Activated CD4-positive, alpha-beta T cell treated with anti-CD3 and anti-CD28 coated beads for 1 hour (primary cell): Measurements from ENCODE around the gene THAP7.
"Not testable (repeated sequence)": the region's sequence is repeated elsewhere in the genome, so short reads cannot be mapped to it uniquely, and the experiment has no call there.

ENCODE experiments used
- DNase-seq: peaks from one replicate; pipeline ENCODE4 v3.0.0-alpha.2; 2020

THAP7 gene

GRCh38 chr22:21001601-21002325, at the start of gene THAP7:
THAP7 (minus strand) TSS chr22:21002118; CDS start chr22:21001911, 207 bp downstream.
- DNase-seq: peak; percentile 96

DNA sequence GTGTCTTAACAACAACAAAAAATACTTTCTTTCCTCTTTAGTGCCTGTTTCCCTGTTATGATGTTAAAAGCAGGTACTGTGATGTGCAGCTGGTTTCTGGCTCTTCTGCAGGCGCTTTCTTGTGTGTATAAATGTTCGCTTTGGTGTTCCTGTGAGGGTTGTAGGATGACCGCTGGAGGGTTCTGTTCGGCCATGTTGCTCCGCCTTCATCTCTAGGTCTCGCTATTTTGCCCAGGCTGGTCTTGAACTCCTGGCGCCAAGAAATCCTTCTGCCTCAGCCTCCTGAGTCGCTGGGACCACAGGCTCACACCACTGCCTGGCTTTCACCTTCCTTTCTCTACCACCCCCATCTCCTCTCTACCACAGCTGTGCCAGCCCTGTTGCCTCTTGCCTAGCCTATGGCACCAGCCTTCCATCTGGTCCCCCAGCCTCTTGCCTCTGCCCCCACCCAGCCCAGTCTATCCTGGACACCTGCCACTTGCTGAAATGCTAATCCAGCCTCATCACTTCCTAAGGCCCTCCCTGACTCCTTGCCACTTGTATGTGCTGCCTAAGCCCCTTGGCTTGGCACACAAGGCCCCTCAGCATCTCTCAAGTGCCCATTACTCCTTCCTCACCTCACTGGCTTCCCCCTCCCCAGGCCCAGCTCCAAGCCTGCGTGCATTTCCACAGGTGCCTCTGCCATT, 49.4 kb upstream of the THAP7 start:
- no peak for DNase-seq

DNA sequence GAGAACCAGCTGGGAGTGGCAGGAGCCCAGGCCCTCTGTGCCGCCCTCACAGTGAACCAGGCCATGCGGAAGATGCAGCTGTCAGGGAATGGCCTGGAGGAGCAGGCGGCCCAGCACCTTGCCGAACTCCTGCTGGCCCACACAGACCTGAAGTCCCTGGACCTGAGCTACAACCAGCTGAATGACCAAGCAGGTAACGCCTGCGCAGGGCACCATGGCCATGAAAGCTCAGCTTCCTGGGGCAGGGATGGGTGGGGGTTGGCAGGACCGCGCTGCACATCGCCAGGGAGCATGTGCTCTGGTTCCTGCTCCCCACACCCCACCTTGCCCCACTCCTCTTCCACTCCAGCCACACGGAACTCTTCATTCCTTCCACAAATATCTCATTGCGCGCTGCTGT, 47.0 kb upstream of the THAP7 start:
- not testable (repeated sequence) for DNase-seq

DNA sequence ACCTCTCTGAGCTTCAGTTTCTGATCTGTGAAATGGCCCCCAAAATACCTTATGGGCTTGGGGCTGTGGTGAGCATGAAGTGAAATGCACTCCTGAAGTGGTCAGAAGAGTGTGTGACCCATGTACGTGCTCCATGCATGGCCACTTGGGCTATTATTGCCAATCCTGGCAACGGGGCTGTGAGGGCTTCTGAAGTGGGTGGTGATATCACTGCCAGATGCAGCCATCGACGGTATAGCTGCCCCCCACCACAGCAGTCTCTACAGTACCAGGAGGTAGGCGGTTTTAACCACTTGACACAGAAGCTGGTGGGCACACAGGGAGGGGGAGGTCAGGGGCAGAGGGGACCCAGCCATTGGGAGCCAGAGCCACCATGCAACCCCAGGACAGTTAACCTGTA, 46.5 kb upstream of the THAP7 start:
- not testable (repeated sequence) for DNase-seq

- DNase-seq: no peak
Measured at GRCh38 chr22:21047730-21048129, 45.8 kb upstream of the THAP7 start.

- no peak for DNase-seq
Measured at GRCh38 chr22:21047035-21047661, 45.2 kb upstream of the THAP7 start.

DNA sequence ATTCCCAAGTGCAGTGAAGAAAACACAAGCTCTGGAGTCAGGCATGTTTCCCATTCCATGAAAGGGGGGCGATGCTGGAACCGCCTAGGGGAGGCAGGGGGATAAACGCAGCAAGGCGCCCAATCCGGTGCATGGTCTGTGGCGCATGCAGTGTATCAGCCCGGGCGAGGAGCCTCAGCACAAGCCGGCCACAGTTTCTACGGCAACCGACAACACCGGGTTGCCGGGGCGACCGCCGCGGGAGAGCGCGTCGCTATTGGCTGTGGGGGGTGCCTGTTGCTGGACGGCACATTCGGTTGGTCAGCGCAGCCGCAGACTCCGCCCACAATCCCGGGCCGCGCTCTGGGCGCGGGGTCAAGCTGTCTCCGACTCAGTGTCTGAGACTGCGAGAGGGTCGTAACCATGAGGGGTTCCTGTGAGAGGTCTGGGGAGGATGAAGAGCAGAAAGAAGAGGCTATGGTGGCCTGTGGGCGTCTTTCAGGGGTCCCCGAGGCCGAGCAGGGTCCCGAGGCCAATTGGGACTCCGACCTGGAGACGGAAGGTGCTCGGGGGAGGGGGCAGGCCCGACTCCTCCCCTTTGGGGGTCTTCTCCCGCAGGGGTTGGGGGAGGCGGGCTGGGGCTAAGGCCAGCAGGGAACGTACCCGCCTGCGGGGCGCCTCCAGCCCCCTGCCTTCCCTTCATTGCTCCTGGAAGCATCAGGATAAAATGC, 43.8 kb upstream of the THAP7 start, which contains the start of gene LRRC74B:
LRRC74B (plus strand) TSS at position 362 of the 710 bp plus-strand sequence; CDS start at position 403, 41 bp downstream.
- peak; percentile 50 for DNase-seq

DNA sequence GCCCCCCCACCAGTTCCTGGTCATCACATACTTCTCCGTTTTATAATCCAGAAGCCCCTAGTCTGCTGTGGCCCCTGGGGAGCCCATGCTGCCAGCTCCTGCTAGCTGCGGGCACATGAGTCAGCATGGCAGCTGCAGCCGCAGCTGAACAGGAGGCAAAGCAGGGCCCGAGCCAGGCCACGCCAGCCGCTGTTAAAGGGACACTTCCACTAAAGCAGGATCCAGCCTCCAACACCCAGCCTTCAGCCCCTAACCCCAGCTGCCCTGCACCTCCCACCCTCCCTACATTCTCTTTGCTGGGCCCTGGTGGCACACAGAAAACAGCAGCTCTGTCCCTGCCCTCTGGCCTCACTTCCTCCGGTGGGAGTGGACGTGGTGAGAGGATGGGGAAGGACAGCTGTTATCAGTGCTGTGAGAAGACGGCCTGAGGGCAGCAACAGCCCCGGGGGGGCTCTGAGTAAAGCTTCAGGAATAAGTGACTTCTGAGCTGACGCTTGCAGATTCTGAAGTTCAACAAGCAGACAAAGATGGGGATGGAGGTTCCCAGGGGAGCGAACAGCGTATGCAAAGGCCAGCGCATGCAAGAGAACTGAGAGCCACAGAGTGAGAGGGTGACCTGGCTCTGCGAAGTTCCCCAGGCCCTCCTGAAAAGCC, 43.1 kb upstream of the THAP7 start:
- DNase-seq: no peak

- no peak for DNase-seq
Measured at GRCh38 chr22:21043860-21044535, 42.1 kb upstream of the THAP7 start.

- no peak for DNase-seq
Measured at GRCh38 chr22:21042978-21043859, 41.3 kb upstream of the THAP7 start.

DNA sequence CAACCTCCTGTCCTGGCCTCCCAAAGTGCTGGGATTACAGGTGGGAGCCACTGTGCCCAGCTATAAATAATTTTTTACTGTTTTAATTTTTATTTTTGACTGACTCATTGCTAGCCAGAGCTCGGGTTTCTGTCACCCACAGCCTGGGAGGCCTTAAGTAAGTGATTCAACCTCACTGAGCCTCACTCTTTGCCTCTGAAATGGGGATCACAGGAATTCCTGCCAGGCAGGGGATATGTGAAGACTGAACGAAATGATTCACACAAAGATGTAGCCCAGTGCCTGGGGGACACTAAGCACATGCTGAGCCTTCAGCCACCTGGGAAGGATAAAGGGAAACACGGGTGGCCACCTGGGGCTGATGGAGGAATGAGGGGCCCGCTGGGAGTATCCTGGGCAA, 40.0 kb upstream of the THAP7 start:
- DNase-seq: no peak

DNA sequence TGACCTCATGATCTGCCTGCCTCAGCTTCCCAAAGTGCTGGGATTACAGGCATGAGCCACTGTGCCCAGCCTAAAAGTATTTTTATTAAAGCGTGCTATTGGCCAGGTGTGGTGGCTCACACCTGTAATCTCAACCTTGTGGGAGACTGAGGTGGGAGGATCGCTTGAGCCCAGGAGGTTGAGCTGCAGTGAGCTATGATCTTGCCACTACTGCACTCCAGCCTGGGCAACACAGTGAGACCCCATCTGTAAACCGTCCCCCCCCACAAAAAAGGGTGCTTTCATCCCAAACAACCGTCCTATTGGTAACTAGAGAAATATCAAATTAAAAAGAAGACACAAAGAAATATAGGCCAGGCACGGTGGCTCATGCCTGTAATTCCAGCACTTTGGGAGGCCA, 37.2 kb upstream of the THAP7 start:
- DNase-seq: not testable (repeated sequence)

DNA sequence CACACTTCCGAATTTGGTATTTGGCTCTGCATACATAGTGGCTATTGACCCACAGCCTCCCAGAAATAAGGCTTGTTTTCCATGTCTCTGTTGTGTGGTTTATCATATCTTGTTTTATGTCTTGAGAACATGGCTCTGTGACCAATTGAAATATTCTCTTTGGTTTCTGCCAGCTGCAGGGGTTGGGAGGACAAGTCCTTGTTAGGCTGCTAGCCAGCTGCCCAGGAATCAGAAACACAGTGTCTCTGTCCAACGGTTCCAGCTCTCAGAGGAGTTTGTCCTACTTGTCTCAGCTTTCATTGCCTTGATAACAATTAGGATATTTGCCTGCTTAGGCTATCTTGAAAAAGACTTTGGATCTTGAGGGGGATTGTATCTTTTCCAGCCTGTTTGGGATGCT, 36.5 kb upstream of the THAP7 start:
- no peak for DNase-seq

- no peak for DNase-seq
Measured at GRCh38 chr22:21034989-21035388, 33.1 kb upstream of the THAP7 start.

DNA sequence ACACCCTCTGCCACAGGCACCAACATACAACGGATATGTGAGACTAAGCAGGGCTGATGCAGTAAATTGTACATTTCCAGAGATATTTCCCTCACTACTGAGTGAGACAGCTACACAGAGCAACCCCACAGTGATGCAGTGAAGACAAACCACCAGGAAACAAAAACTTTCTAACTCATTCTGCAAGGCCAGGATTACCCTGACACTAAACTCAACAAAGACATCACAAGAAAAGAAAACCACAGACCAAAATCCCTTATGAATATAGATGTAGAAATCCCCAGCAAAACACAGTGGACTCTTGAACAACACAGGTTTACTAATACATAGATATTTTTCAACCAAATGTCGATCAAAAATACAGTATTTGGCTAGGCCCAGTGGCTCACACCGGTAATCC, 32.0 kb upstream of the THAP7 start:
- DNase-seq: no peak

- no peak for DNase-seq
Measured at GRCh38 chr22:21032868-21033688, 31.2 kb upstream of the THAP7 start.

GRCh38 chr22:21032037-21032867, 30.3 kb upstream of the THAP7 start, which contains the start of gene SLC7A4:
SLC7A4 (minus strand) TSS chr22:21032561; CDS start chr22:21031812, 749 bp downstream.
- no peak for DNase-seq

DNA sequence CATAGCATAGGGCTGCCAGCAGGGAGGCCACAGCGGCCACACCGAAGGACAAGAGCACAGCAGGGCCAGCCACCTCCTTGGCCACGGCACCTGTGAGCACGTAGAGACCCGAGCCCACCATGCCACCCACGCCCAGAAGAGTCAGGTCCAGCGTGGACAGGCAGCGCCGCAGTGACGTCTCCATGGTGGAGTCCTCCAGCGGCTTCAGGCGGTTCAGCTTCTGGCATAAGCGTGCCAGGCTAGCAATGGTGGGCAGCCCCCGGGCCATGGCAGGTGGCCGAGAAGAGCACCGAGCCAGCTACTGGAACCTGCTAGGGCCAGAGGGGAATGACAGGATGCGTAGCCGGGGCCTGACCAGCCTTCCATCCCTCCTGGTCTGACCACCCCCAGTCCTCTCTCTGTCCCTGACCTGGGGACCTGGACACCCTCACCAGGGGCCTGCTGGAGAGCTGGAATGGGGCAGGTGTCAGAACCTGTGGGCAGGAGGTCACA, 29.7 kb upstream of the THAP7 start:
- no peak for DNase-seq
